ENCODE data around the gene MAPKAP1.
"Not testable (repeated sequence)": the region's sequence is repeated elsewhere in the genome, so short reads cannot be mapped to it uniquely, and the experiment has no call there.

Gene MAPKAP1

GRCh38 chr9:125404733-125405132 is 302.3 kb downstream of the MAPKAP1 start:
- no peak for DNase-seq

- DNase-seq, result no peak
Measured at GRCh38 chr9:125400725-125401716, 306.0 kb downstream of the MAPKAP1 start.

- DNase-seq, result not testable (repeated sequence)
Measured at GRCh38 chr9:125400232-125400631, 306.8 kb downstream of the MAPKAP1 start.

- no peak for DNase-seq
Measured at GRCh38 chr9:125399666-125400065, 307.3 kb downstream of the MAPKAP1 start.

- no peak for DNase-seq
Measured at GRCh38 chr9:125399165-125399564, 307.8 kb downstream of the MAPKAP1 start.

GRCh38 chr9:125398243-125398642 is 308.8 kb downstream of the MAPKAP1 start:
- DNase-seq, result no peak

- no peak for DNase-seq
Measured at GRCh38 chr9:125397736-125398135, 309.3 kb downstream of the MAPKAP1 start.

GRCh38 chr9:125396799-125397198 is 310.2 kb downstream of the MAPKAP1 start:
- DNase-seq, result no peak

GRCh38 chr9:125393426-125393825 is 313.6 kb downstream of the MAPKAP1 start:
- DNase-seq, result no peak

- DNase-seq, result no peak
Measured at GRCh38 chr9:125391704-125392103, 315.3 kb downstream of the MAPKAP1 start.

GRCh38 chr9:125388978-125389377 is 318.0 kb downstream of the MAPKAP1 start:
- DNase-seq, result no peak

GRCh38 chr9:125387861-125388524 is 319.0 kb downstream of the MAPKAP1 start:
- no peak for DNase-seq
